ENCODE data around the gene CDA.
A peak's percentile ranks its signal among the peaks of the same experiment; 100 is the strongest.
"Not testable (repeated sequence)": the region's sequence is repeated elsewhere in the genome, so short reads cannot be mapped to it uniquely, and the experiment has no call there.

CDA gene

DNA sequence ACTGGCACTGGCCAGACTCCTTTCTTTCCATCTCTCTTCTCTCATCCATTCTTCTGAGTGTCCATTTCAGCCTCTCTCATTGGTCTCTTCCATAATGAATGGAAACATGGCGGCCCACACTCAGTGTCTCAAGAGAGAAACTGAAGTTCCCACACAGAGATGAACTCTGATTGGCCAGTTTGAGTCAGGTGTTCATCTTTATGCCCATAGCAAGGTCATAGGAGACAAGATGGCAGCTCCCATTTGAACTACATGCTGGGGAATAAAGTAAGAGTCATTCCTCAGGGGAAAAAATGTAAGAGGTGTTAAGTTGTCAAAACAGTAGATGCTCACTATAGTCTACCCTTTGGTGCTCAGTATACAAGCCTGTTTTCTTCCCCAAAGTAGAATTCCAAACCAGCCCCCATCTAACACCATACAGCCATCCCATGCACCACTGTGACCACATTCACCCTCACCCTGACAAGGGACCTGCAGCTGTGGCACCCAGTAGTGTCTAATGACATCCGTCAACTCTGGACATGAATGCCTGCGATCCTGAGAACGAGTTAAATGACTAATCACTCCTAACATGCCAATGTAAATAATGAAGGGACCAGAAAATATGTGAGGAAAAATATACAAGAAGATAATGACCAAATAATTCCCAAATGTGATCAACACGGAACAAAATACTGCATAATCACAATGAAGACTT, 12.4 kb downstream of the CDA start:
- peaks cover 3 to 14% of the 10 kb centered on the region in 2 donors for H3K4me1 ChIP-seq (ENCODE audit: control insufficient read depth in 2 of 2, insufficient read depth in 2 of 2, low read length in 2 of 2)
- no peaks in the 10 kb centered on the region for H3K9me3 ChIP-seq (ENCODE audit: control insufficient read depth in 2 of 2, low read length in 2 of 2)
- H3K36me3 ChIP-seq (ENCODE audit: control insufficient read depth in 2 of 2, insufficient read depth in 2 of 2, low read length in 2 of 2): no peaks in the 10 kb centered on the region
- H3K9ac ChIP-seq (ENCODE audit: low read depth in 1 of 2, low read length in 2 of 2): no peak overlapping the region
- no peaks in the 10 kb centered on the region for H3K27me3 ChIP-seq (ENCODE audit: control insufficient read depth in 2 of 2, insufficient read depth in 2 of 2, low read length in 2 of 2)
- H3K4me3 ChIP-seq (ENCODE audit: low read length in 2 of 2): no peak overlapping the region
- H3K27ac ChIP-seq (ENCODE audit: low read depth in 2 of 2, low read length in 2 of 2): no peak overlapping the region

DNA sequence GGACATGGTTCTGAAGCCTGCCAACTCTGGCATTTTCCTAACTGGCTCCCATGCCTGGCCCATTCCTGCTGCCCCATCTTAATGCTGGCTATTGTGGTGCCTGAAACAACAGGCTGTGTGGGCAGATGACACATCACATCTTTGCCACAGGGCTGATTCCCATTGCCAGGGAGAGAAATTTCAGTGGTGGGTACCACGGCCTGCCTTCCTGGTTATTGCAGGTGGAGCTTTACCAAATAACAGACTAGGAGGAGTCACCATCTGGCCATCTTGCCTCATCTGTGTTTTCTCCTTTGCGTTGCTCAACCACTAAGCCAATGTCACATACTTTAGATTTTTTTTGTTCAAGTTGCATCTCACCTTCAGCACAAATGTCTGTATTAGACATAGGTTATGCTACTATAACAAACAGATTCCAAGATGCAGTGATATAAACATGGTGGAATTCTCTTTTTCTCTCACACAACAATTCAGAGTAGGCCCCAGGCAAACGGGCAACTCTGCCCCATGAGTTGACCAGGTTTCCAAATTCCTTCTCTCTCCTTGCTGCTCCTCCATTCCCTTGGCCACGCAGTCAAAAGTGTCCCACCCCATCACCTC, 14.1 kb downstream of the CDA start:
- Histone ChIP-seq H3K36me3 (ENCODE audit: control insufficient read depth in 2 of 2, insufficient read depth in 2 of 2, low read length in 2 of 2) (no peaks in the 10 kb centered on the region), H3K4me3 (ENCODE audit: low read length in 2 of 2) (no peak overlapping the region)

DNA sequence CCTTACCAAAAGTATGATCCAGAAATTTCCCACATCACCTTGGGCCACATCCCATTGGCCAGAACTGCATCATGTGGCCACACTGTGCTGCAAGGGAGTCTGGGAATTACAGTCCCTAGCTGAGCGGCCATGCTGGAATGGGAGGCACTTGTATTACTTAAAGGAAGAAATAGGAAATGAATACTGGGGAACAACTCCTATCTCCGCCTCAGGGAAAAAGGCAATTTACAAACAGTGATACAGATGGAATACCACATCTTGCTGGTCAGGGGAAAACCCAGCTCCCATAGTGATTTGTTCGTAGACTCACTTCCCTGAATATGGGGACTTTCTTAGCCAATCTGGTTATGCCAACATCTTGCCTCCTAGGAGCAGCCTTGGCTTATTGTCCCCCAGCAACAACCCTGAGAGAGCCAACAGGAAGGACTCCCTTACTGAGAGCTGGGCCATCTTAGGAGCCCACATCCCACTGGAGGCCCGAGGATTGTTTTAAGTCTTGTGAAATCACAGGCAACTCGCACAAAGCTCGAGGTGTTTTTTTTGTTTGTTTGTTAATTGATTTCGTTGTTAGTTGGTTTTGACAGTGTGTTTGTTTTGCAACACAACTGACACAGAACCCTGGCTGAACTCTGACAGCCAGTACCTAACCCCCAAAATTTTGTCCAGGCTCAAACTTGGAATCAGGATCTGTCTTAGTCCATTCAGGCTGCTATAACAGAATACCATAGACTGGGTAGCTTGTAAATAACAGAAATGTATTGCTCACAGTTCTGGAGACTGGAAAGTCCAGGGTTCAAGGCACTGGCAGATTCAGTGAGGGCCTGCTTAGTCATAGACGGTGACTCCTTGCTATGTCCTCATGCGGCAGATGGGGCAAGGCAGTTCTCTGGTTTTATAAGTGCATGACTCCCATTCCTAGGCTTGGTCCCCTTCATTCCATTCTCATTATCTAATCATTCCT, 14.9 kb downstream of the CDA start:
- Histone ChIP-seq H3K36me3 (ENCODE audit: control insufficient read depth in 2 of 2, insufficient read depth in 2 of 2, low read length in 2 of 2) (no peaks in the 10 kb centered on the region), H3K4me3 (ENCODE audit: low read length in 2 of 2) (no peak overlapping the region), H3K27me3 (ENCODE audit: control insufficient read depth in 2 of 2, insufficient read depth in 2 of 2, low read length in 2 of 2) (no peaks in the 10 kb centered on the region), H3K9me3 (ENCODE audit: control insufficient read depth in 2 of 2, low read length in 2 of 2) (no peaks in the 10 kb centered on the region), H3K4me1 (ENCODE audit: control insufficient read depth in 2 of 2, insufficient read depth in 2 of 2, low read length in 2 of 2) (peaks cover 3 to 14% of the 10 kb centered on the region in 2 donors), H3K9ac (ENCODE audit: low read depth in 1 of 2, low read length in 2 of 2) (no peak overlapping the region), H3K27ac (ENCODE audit: low read depth in 2 of 2, low read length in 2 of 2) (peak overlapping the region; percentile 56 to 74)

More for the DNA sequence above, 14.1 kb downstream of the CDA start:
- Histone ChIP-seq H3K9ac (ENCODE audit: low read depth in 1 of 2, low read length in 2 of 2) (no peak overlapping the region), H3K27me3 (ENCODE audit: control insufficient read depth in 2 of 2, insufficient read depth in 2 of 2, low read length in 2 of 2) (no peaks in the 10 kb centered on the region), H3K9me3 (ENCODE audit: control insufficient read depth in 2 of 2, low read length in 2 of 2) (no peaks in the 10 kb centered on the region), H3K4me1 (ENCODE audit: control insufficient read depth in 2 of 2, insufficient read depth in 2 of 2, low read length in 2 of 2) (peaks cover 3 to 14% of the 10 kb centered on the region in 2 donors), H3K27ac (ENCODE audit: low read depth in 2 of 2, low read length in 2 of 2) (no peak overlapping the region)

DNA sequence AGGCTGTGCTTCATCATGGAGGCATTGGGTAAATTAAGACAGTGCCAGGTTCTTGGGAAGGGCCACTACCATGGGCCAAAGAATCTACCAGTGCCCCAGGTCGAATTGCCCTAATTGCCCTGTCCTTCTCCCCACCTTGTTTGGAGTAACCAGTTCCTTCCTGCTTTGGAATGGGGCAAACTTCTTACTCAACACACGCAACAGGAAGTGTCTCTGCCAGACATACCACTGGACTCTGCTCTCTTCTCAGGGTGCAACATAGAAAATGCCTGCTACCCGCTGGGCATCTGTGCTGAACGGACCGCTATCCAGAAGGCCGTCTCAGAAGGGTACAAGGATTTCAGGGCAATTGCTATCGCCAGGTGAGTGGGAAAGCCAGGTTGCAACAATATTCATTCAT, 15.8 kb downstream of the CDA start:
- H3K27ac ChIP-seq (ENCODE audit: low read depth in 2 of 2, low read length in 2 of 2): peak overlapping the region; percentile 56 to 74
- no peak overlapping the region for H3K9ac ChIP-seq (ENCODE audit: low read depth in 1 of 2, low read length in 2 of 2)
- H3K4me1 ChIP-seq (ENCODE audit: control insufficient read depth in 2 of 2, insufficient read depth in 2 of 2, low read length in 2 of 2): peaks cover 3 to 14% of the 10 kb centered on the region in 2 donors
- H3K4me3 ChIP-seq (ENCODE audit: low read length in 2 of 2): no peak overlapping the region
- H3K9me3 ChIP-seq (ENCODE audit: control insufficient read depth in 2 of 2, low read length in 2 of 2): no peaks in the 10 kb centered on the region
- no peaks in the 10 kb centered on the region for H3K27me3 ChIP-seq (ENCODE audit: control insufficient read depth in 2 of 2, insufficient read depth in 2 of 2, low read length in 2 of 2)
- no peaks in the 10 kb centered on the region for H3K36me3 ChIP-seq (ENCODE audit: control insufficient read depth in 2 of 2, insufficient read depth in 2 of 2, low read length in 2 of 2)

DNA sequence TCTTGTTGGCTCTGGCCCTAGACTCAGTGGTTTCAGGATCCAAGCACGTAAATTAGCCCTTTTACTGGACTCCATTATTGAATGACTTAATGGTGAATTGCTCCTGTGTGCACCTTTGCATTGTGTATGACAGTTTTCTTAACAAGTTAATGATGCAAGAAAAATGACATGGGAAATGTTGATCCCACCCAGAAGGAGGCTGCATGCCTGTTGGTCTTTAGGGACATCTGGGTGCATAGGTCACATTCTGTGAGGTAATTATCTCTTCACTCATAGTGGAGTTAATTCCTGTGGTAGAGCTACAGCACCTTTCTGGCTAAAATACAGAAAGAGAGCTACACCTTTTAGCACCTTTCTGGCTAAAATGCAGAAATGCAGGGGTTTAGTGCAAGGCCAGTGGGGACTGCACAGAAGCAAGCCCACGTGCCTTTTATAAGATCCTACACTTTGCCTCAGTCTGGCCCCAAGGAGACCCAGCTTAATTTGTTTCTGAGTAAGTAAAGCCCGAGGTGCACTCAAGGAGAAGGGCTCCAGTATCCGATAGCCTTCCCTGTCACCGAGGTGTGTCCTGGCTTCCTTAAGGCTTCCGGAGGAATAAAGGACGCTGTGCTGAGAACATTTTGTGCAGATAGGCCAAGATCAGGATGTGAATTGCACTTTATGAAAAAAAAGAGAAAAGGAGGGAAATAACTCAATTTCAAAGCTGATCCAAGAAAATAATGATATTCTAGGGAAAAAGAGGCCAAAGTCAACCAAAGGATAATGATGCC, 18.1 kb downstream of the CDA start:
- H3K27ac ChIP-seq (ENCODE audit: low read depth in 2 of 2, low read length in 2 of 2); H3K27me3 ChIP-seq (ENCODE audit: control insufficient read depth in 2 of 2, insufficient read depth in 2 of 2, low read length in 2 of 2); H3K9me3 ChIP-seq (ENCODE audit: control insufficient read depth in 2 of 2, low read length in 2 of 2); H3K36me3 ChIP-seq (ENCODE audit: control insufficient read depth in 2 of 2, insufficient read depth in 2 of 2, low read length in 2 of 2); H3K4me3 ChIP-seq (ENCODE audit: low read length in 2 of 2); H3K9ac ChIP-seq (ENCODE audit: low read depth in 1 of 2, low read length in 2 of 2): not testable (repeated sequence)
- peaks cover 3 to 14% of the 10 kb centered on the region in 2 donors for H3K4me1 ChIP-seq (ENCODE audit: control insufficient read depth in 2 of 2, insufficient read depth in 2 of 2, low read length in 2 of 2)

DNA sequence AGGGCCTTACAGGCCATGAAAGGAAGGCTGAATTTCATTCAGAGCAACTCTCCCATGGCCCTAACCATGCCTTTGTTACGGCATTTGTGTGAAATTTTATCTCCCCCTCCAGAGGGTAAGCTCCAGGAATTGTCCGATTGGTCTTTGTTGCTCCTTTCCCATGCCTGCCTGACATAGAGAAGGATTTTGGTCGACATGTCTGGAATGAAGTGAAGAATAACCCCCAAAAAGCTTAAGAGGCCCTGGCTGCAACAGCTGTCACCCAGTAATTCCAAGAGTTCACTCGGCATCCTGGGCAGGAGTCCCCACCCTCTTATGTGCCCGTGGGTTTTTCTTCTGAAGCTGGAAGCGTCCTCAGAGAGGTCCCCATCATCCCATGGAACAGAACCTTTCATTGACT, 20.6 kb downstream of the CDA start:
- Histone ChIP-seq H3K9ac (ENCODE audit: low read depth in 1 of 2, low read length in 2 of 2) (no peak overlapping the region), H3K4me1 (ENCODE audit: control insufficient read depth in 2 of 2, insufficient read depth in 2 of 2, low read length in 2 of 2) (peaks cover 3 to 23% of the 10 kb centered on the region in 2 donors), H3K27me3 (ENCODE audit: control insufficient read depth in 2 of 2, insufficient read depth in 2 of 2, low read length in 2 of 2) (no peaks in the 10 kb centered on the region), H3K36me3 (ENCODE audit: control insufficient read depth in 2 of 2, insufficient read depth in 2 of 2, low read length in 2 of 2) (no peaks in the 10 kb centered on the region), H3K27ac (ENCODE audit: low read depth in 2 of 2, low read length in 2 of 2) (no peak overlapping the region), H3K9me3 (ENCODE audit: control insufficient read depth in 2 of 2, low read length in 2 of 2) (no peaks in the 10 kb centered on the region), H3K4me3 (ENCODE audit: low read length in 2 of 2) (no peak overlapping the region)

DNA sequence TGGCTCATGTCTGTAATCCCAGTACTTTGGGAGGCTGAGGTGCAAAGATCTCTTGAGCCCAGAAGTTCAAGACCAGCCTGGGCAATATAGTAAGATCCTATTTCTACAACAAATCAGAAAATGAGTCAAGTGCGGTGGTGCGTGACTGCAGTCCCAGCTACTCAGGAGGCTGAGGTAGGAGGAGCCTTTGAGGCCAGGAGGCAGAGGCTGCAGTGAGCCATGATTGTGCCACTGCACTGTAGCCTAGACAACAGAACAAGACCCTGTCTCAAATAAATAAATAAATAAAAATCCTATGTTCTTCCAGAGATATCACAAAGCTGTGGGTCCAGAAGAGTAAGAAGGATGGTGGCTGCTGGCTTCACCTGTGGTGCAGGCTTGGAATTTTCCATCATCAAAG, 22.1 kb downstream of the CDA start:
- Histone ChIP-seq H3K4me3 (ENCODE audit: low read length in 2 of 2) (no peak overlapping the region), H3K27ac (ENCODE audit: low read depth in 2 of 2, low read length in 2 of 2) (peak overlapping the region in 1 of 2 donors; percentile 35), H3K27me3 (ENCODE audit: control insufficient read depth in 2 of 2, insufficient read depth in 2 of 2, low read length in 2 of 2) (no peaks in the 10 kb centered on the region), H3K36me3 (ENCODE audit: control insufficient read depth in 2 of 2, insufficient read depth in 2 of 2, low read length in 2 of 2) (no peaks in the 10 kb centered on the region), H3K4me1 (ENCODE audit: control insufficient read depth in 2 of 2, insufficient read depth in 2 of 2, low read length in 2 of 2) (peaks cover 0 to 19% of the 10 kb centered on the region in 2 donors), H3K9ac (ENCODE audit: low read depth in 1 of 2, low read length in 2 of 2) (no peak overlapping the region), H3K9me3 (ENCODE audit: control insufficient read depth in 2 of 2, low read length in 2 of 2) (no peaks in the 10 kb centered on the region)

DNA sequence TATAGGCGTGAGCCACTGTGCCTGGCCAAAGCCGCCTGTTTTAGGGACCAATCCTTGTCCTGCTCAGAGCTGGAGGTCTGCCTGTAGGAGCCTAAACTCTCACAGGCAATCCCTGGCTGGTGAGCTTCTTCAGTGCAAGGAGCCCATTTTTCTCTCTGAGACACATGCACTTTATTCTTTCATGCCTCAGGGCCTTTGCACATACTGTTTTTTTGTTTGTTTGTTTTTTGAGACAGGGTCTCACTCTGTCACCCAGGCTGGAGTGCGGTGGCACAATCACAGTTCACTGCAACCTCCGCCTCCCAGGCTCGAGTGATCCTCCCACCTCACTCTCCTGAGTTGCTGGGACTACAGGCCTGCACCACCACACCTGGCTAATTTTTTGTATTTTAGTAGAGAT, 22.8 kb downstream of the CDA start:
- H3K27ac ChIP-seq (ENCODE audit: low read depth in 2 of 2, low read length in 2 of 2): peak overlapping the region; percentile 70 to 78
- H3K36me3 ChIP-seq (ENCODE audit: control insufficient read depth in 2 of 2, insufficient read depth in 2 of 2, low read length in 2 of 2): no peaks in the 10 kb centered on the region
- no peaks in the 10 kb centered on the region for H3K27me3 ChIP-seq (ENCODE audit: control insufficient read depth in 2 of 2, insufficient read depth in 2 of 2, low read length in 2 of 2)
- H3K4me3 ChIP-seq (ENCODE audit: low read length in 2 of 2): no peak overlapping the region
- no peaks in the 10 kb centered on the region for H3K9me3 ChIP-seq (ENCODE audit: control insufficient read depth in 2 of 2, low read length in 2 of 2)
- peaks cover 0 to 19% of the 10 kb centered on the region in 2 donors for H3K4me1 ChIP-seq (ENCODE audit: control insufficient read depth in 2 of 2, insufficient read depth in 2 of 2, low read length in 2 of 2)
- H3K9ac ChIP-seq (ENCODE audit: low read depth in 1 of 2, low read length in 2 of 2): no peak overlapping the region

DNA sequence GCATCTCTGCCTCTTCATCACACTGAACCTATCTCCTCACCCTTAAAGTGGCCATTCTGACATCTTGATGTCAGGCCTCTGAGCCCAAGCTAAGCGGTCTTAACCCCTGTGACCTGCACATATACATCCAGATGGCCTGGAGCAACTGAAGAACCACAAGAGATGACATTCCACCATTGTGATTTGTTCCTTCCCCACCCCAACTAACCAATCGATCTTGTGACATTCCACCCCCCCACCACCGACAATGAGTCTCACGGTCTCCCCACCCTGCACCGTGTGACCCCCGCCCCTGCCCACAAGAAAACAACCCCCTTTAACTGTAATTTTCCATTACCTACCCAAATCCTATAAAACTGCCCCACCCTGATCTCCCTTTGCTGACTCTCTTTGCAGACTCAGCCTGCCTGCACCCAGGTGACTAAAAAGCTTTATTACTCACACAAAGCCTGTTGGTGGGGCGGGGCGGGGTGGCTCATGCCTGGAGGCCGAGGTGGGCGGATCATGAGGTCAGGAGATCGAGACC, 23.4 kb downstream of the CDA start:
- H3K4me1 ChIP-seq (ENCODE audit: control insufficient read depth in 2 of 2, insufficient read depth in 2 of 2, low read length in 2 of 2): peaks cover 0 to 19% of the 10 kb centered on the region in 2 donors
- H3K9me3 ChIP-seq (ENCODE audit: control insufficient read depth in 2 of 2, low read length in 2 of 2): no peaks in the 10 kb centered on the region
- H3K36me3 ChIP-seq (ENCODE audit: control insufficient read depth in 2 of 2, insufficient read depth in 2 of 2, low read length in 2 of 2): no peaks in the 10 kb centered on the region
- no peaks in the 10 kb centered on the region for H3K27me3 ChIP-seq (ENCODE audit: control insufficient read depth in 2 of 2, insufficient read depth in 2 of 2, low read length in 2 of 2)
- H3K9ac ChIP-seq (ENCODE audit: low read depth in 1 of 2, low read length in 2 of 2): no peak overlapping the region
- no peak overlapping the region for H3K4me3 ChIP-seq (ENCODE audit: low read length in 2 of 2)
- peak overlapping the region; percentile 70 to 93 for H3K27ac ChIP-seq (ENCODE audit: low read depth in 2 of 2, low read length in 2 of 2)
